Ishikawa (cell line): ENCODE data around the gene ANXA2R.

Source experiments
- CEBPB ChIP-seq: IDR thresholded peaks from 2 replicates; pipeline ENCODE4 v1.6.1; 2012
- CREB1 ChIP-seq: IDR thresholded peaks from 2 replicates; pipeline ENCODE4 v1.6.1; 2012; ENCODE audit warnings: low read depth
- EGR1 ChIP-seq: IDR thresholded peaks from 2 replicates; pipeline ENCODE4 v1.6.1; 2012
- EP300 ChIP-seq: IDR thresholded peaks from 2 replicates; pipeline ENCODE4 v1.6.1; 2012; ENCODE audit warnings: borderline replicate concordance
- FOXM1 ChIP-seq: IDR thresholded peaks from 2 replicates; pipeline ENCODE4 v1.6.1; 2012; ENCODE audit warnings: low read depth, borderline replicate concordance
- MAX ChIP-seq: IDR thresholded peaks from 2 replicates; pipeline ENCODE4 v1.6.1; 2012
- NFIC ChIP-seq: IDR thresholded peaks from 2 replicates; pipeline ENCODE4 v1.6.1; 2012
- RAD21 ChIP-seq: IDR thresholded peaks from 2 replicates; pipeline ENCODE4 v1.6.1; 2012; ENCODE audit warnings: low read depth
- REST ChIP-seq: IDR thresholded peaks from 2 replicates; pipeline ENCODE4 v1.6.1; 2012; ENCODE audit warnings: low read depth, mild to moderate bottlenecking
- TAF1 ChIP-seq: IDR thresholded peaks from 2 replicates; pipeline ENCODE4 v1.6.1; 2012; ENCODE audit warnings: low read depth, mild to moderate bottlenecking
- TCF12 ChIP-seq: IDR thresholded peaks from 2 replicates; pipeline ENCODE4 v1.6.1; 2012; ENCODE audit warnings: low read depth
- TEAD4 ChIP-seq: IDR thresholded peaks from 2 replicates; pipeline ENCODE4 v1.6.1; 2012
- USF1 ChIP-seq: IDR thresholded peaks from 2 replicates; pipeline ENCODE4 v1.6.1; 2012
- YY1 ChIP-seq: IDR thresholded peaks from 2 replicates; pipeline ENCODE4 v1.6.1; 2012; ENCODE audit warnings: low read depth
- ZBTB7A ChIP-seq: IDR thresholded peaks from 2 replicates; pipeline ENCODE4 v1.6.1; 2012; ENCODE audit warnings: low read depth

ANXA2R gene

GRCh38 chr5:43034591-43034968, 5.5 kb downstream of the ANXA2R start:
- no peak for TF ChIP-seq CEBPB
- no peak for TF ChIP-seq MAX
- TF ChIP-seq EGR1 = no peak
- TF ChIP-seq TEAD4 = no peak
- TF ChIP-seq TAF1 = no peak
- TF ChIP-seq NFIC = no peak
- no peak for TF ChIP-seq FOXM1
- TF ChIP-seq RAD21 = no peak
- no peak for TF ChIP-seq REST
- no peak for TF ChIP-seq EP300
- no peak for TF ChIP-seq USF1
- no peak for TF ChIP-seq ZBTB7A

GRCh38 chr5:43033841-43034590, 6.1 kb downstream of the ANXA2R start:
- TF ChIP-seq MAX (no peak), CEBPB (no peak), USF1 (no peak), CREB1 (no peak), TCF12 (no peak), ZBTB7A (no peak)

- no peak for TF ChIP-seq USF1
Observed at GRCh38 chr5:43027054-43027785, 12.9 kb downstream of the ANXA2R start.

- TF ChIP-seq REST (no peak), TEAD4 (no peak), MAX (no peak), USF1 (no peak), ZBTB7A (no peak), CEBPB (no peak), EGR1 (no peak), TCF12 (no peak), RAD21 (no peak), FOXM1 (no peak), TAF1 (no peak), YY1 (no peak), NFIC (no peak), CREB1 (no peak), EP300 (no peak)
Observed at GRCh38 chr5:43024217-43024616, 15.9 kb downstream of the ANXA2R start.

GRCh38 chr5:43021151-43021550, 19.0 kb downstream of the ANXA2R start:
- TF ChIP-seq ZBTB7A (no peak), FOXM1 (no peak), TAF1 (no peak), USF1 (no peak), EGR1 (no peak), TCF12 (no peak), TEAD4 (no peak), NFIC (no peak), REST (no peak), MAX (no peak), CEBPB (no peak), EP300 (no peak)
